Measurements from ENCODE around the gene GREB1. TPM values are rescaled to one million over a fixed set of nuclear protein-coding genes. Genes with fewer than 3 reads are reported as not detected.

The GREB1 gene
- polyA plus RNA-seq, 1 donor from 2014 or later: not detected

DNA sequence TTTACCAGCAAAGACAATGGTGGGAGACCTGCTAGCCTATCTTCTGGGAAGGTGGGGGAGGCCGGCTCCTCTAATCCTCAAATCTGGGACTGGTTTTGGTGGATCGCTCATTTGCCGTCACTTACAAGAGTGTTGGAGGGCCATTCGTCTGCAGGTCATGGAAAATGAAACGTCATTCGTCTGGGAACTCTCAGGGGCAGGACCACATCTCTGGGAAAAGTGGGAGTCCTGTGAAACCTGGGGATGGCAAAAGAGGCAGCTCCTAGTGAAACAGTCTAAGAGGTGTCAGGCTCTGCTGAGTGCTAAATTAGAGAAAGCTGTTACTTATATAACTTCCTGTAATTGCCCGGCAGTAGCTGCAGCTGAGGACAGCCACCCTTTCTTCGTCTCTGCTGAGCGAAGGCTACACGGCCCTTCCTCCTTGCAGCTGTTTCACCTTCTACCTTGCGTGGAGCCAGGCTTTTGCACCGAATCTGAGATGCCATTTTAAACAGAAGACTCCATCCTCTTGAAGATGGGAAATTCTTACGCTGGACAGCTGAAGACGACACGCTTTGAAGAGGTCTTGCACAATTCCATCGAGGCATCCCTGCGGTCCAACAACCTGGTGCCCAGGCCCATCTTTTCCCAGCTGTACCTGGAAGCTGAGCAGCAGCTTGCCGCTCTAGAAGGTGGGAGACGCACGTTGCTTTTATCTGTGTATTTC is 22.4 kb downstream of the GREB1 start:
- H3K27me3 Mint-ChIP-seq: peaks cover 15% of the 10 kb centered on the region
- H3K9me3 Mint-ChIP-seq: no peaks in the 10 kb centered on the region
- H3K27ac Mint-ChIP-seq: no peak overlapping the region
- H3K36me3 Mint-ChIP-seq: no peaks in the 10 kb centered on the region
- H3K4me1 Mint-ChIP-seq: peaks cover 0 to 5% (median 0%) of the 10 kb centered on the region in 3 donors
- H3K4me3 Mint-ChIP-seq: no peak overlapping the region

- peaks cover 15% of the 10 kb centered on the region for H3K27me3 Mint-ChIP-seq
- peaks cover 0 to 3% (median 0%) of the 10 kb centered on the region in 3 donors for H3K9me3 Mint-ChIP-seq
- H3K4me3 Mint-ChIP-seq: no peak overlapping the region
- peaks cover 0 to 5% (median 0%) of the 10 kb centered on the region in 3 donors for H3K4me1 Mint-ChIP-seq
- no peaks in the 10 kb centered on the region for H3K36me3 Mint-ChIP-seq
- no peak overlapping the region for H3K27ac Mint-ChIP-seq
These were observed 24.5 kb downstream of the GREB1 start for GRCh38 chr2:11558214-11558886.

DNA sequence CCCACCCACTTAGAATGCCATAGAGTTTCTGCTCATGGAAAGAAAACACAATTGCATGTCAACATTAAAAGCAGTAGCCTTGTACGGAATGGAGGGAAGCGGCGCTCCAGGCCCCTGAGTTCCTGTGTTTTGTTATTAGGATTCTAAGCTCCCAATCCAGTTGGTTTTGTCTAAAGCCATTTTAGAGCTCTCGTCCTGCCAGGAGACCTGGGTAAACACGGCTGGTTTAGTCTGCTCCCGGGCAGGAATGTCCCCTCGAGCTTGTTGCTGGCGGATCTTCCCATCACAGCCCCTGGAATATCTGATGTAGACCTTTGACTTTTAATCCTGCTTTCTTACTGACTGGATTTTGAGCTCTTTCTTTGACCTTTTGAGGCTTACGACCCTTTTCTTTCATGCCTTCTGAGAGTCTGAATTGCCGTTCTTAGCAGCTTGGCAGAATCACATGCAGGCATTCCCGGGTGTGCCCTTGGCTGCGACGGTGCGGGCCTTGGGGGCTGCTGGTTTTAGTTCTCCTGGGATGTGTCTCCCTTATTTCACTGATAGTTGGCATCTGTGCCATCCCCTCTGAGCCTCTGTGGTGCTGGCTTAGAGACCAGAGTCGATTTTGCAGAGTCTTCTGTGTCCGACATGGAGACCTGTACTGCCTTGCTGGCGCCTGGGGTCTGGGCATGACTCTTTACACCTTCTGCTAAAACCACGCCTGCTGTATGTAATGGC is 25.4 kb downstream of the GREB1 start:
- Mint-ChIP-seq H3K27me3 (peaks cover 10% of the 10 kb centered on the region), H3K4me1 (peaks cover 0 to 3% (median 0%) of the 10 kb centered on the region in 3 donors), H3K4me3 (no peak overlapping the region), H3K9me3 (peaks cover 0 to 3% (median 0%) of the 10 kb centered on the region in 3 donors), H3K36me3 (no peaks in the 10 kb centered on the region), H3K27ac (no peak overlapping the region)

DNA sequence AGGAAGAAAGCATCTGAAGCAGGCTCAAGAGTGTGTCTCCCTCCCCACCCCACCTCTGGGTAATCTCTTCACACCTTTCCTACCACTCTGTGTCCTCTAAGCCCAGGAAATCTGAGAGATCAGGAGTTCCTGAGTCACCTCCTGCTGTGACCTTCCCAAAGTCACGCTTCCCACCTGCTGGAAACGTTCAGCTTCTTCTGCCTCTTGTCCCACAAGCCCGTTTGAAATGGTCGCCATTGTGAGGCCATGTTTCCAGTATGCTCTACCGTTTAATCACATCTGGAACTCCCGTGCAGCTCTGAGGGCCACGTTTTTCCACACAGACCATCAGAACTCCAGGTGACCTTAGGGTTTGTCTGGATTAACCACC is 25.9 kb downstream of the GREB1 start:
- H3K27me3 Mint-ChIP-seq: peaks cover 7% of the 10 kb centered on the region
- peaks cover 0 to 3% (median 0%) of the 10 kb centered on the region in 3 donors for H3K9me3 Mint-ChIP-seq
- no peak overlapping the region for H3K27ac Mint-ChIP-seq
- no peak overlapping the region for H3K4me3 Mint-ChIP-seq
- no peaks in the 10 kb centered on the region for H3K4me1 Mint-ChIP-seq
- no peaks in the 10 kb centered on the region for H3K36me3 Mint-ChIP-seq

DNA sequence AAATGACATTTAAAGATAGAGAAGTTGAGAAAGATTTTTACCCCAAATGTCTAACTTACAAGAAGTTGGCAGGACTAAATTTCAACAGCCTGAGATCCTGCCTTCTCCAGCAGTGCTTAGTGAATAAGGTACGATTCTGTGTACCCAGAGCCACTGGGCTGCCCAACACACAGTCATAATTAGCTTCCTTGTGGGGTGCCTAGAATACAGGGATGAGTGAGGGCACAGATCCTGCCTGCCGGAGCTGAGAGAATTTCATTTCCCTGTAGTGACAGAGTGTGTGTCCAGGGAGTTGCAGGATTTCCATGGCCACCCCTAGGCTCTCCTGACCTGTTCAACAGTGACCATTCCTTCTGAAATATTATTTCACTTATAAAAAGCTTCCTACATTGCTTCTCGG is 27.0 kb downstream of the GREB1 start:
- peaks cover 0 to 3% (median 0%) of the 10 kb centered on the region in 3 donors for H3K9me3 Mint-ChIP-seq
- no peak overlapping the region for H3K4me3 Mint-ChIP-seq
- peaks cover 3% of the 10 kb centered on the region for H3K27me3 Mint-ChIP-seq
- no peaks in the 10 kb centered on the region for H3K36me3 Mint-ChIP-seq
- H3K27ac Mint-ChIP-seq: no peak overlapping the region
- H3K4me1 Mint-ChIP-seq: no peaks in the 10 kb centered on the region

DNA sequence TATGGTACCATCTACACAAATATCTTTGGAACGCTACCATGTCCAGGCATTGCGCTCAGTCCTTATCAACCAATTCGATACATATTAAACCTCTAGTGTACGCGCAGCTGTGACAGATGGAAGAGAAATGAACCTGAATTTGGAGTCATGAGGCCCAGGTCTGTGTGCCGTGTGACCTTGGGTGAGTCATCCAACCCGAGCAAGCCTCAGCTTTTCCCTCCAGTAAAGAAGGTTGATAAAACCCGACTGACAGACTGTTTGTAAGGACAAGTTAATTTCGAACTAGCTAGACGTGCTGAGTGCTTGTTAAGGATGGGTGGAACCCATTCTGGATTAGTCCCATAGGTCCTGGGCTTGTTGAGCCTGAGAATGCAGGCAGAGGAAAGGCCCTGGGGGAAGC is 28.2 kb downstream of the GREB1 start:
- Mint-ChIP-seq H3K4me3 (no peak overlapping the region), H3K36me3 (no peaks in the 10 kb centered on the region), H3K9me3 (peaks cover 0 to 3% (median 0%) of the 10 kb centered on the region in 3 donors), H3K27ac (no peak overlapping the region), H3K4me1 (no peaks in the 10 kb centered on the region), H3K27me3 (no peaks in the 10 kb centered on the region)

DNA sequence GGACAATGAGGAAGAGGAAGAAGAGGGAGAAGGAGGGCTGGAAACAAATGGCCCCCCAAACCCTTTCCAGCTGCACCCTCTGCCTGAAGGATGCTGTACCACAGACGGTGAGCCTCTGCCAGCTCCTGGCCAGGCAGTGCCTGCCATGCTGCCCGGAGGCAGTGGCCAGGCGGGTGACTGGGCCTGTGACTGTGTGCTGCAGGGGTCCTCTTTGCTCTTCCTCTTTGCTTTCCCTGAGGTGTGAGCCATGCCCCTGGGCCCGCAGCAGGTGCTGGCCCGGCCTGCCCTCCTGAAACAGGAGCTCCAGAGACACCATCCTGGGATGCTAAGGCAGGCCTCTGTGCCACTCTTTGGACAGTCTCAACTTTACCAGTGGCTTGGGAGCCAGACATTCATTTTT is 28.6 kb downstream of the GREB1 start:
- Mint-ChIP-seq H3K27ac (no peak overlapping the region), H3K4me1 (no peaks in the 10 kb centered on the region), H3K4me3 (no peak overlapping the region), H3K9me3 (peaks cover 0 to 3% (median 0%) of the 10 kb centered on the region in 3 donors), H3K36me3 (no peaks in the 10 kb centered on the region), H3K27me3 (no peaks in the 10 kb centered on the region)

- Mint-ChIP-seq H3K4me3 (no peak overlapping the region), H3K9me3 (peaks cover 0 to 3% (median 0%) of the 10 kb centered on the region in 3 donors), H3K27me3 (no peaks in the 10 kb centered on the region), H3K27ac (no peak overlapping the region), H3K4me1 (no peaks in the 10 kb centered on the region), H3K36me3 (no peaks in the 10 kb centered on the region)
These were observed 30.2 kb downstream of the GREB1 start for GRCh38 chr2:11563784-11564666.

GRCh38 chr2:11564816-11565567 is 31.1 kb downstream of the GREB1 start:
- H3K4me1 Mint-ChIP-seq: no peaks in the 10 kb centered on the region
- H3K27me3 Mint-ChIP-seq: no peaks in the 10 kb centered on the region
- H3K4me3 Mint-ChIP-seq: no peak overlapping the region
- no peak overlapping the region for H3K27ac Mint-ChIP-seq
- H3K36me3 Mint-ChIP-seq: no peaks in the 10 kb centered on the region
- peaks cover 0 to 3% (median 0%) of the 10 kb centered on the region in 3 donors for H3K9me3 Mint-ChIP-seq

DNA sequence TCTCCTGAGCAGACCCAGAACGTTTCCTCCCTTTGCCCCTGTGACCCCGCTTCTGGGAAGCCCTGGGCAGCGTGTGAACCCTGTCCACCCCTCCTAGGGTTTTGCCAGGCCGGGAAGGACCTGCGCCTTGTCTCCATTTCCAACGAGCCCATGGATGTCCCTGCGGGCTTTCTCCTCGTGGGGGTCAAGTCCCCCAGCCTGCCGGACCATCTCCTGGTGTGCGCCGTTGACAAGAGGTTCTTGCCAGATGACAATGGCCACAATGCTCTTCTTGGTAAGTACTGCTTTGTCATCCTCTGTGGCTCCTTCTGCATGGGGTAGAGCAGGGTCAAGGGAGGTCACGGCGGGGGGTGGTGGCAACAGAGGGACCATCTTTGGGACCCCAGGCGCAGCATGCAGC is 32.5 kb downstream of the GREB1 start:
- Mint-ChIP-seq H3K4me3 (no peak overlapping the region), H3K36me3 (peaks cover 1% of the 10 kb centered on the region), H3K27ac (no peak overlapping the region), H3K9me3 (peaks cover 0 to 3% (median 0%) of the 10 kb centered on the region in 3 donors), H3K27me3 (no peaks in the 10 kb centered on the region), H3K4me1 (no peaks in the 10 kb centered on the region)

DNA sequence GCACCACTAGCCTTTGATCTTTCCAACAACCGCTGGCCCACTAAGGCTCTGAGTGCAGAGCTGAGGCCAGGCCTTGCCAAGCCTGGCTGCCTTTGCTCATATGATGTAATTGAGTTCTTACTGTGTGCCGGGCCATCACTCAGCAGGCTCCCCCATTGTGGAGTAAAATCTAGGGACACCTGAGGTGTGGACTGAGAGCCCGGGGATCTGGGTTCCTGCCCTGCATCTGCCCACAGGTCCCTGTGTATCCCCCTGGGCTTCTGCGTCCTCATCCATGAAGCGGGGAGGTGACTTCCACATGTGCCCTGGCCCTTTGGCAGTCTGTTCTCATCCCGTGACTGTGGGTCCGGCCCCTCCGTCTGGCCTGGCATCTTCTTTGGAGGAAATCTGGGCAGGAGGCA is 33.8 kb downstream of the GREB1 start:
- Mint-ChIP-seq H3K36me3 (peaks cover 1% of the 10 kb centered on the region), H3K27ac (no peak overlapping the region), H3K27me3 (peaks cover 2% of the 10 kb centered on the region), H3K4me1 (no peaks in the 10 kb centered on the region), H3K4me3 (no peak overlapping the region), H3K9me3 (no peaks in the 10 kb centered on the region)

DNA sequence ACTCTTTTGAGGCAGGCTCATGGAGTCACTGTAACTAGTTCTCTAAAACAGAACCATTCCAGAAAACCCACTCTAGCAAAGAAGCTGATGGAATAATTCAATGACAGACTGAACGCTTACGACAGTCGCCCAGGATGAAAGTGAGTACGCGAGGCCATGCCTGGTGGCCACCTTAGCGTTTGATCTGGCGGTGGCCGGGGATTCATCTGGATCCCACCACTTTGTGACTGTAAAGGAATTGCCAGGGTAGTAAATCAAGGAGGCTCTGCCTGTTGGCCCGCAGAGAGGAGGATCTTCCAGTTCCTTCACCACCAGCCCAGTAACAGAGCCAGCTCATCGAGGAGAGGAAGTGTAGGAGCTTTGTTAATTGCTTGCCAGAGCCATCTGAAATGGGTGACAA is 34.6 kb downstream of the GREB1 start:
- H3K4me1 Mint-ChIP-seq: no peaks in the 10 kb centered on the region
- H3K27me3 Mint-ChIP-seq: peaks cover 2% of the 10 kb centered on the region
- H3K4me3 Mint-ChIP-seq: no peak overlapping the region
- no peak overlapping the region for H3K27ac Mint-ChIP-seq
- H3K36me3 Mint-ChIP-seq: peaks cover 1% of the 10 kb centered on the region
- no peaks in the 10 kb centered on the region for H3K9me3 Mint-ChIP-seq

GRCh38 chr2:11569636-11570035 is 35.8 kb downstream of the GREB1 start:
- H3K4me3 Mint-ChIP-seq: no peak overlapping the region
- H3K4me1 Mint-ChIP-seq: no peaks in the 10 kb centered on the region
- no peaks in the 10 kb centered on the region for H3K9me3 Mint-ChIP-seq
- H3K27ac Mint-ChIP-seq: no peak overlapping the region
- peaks cover 2% of the 10 kb centered on the region for H3K27me3 Mint-ChIP-seq
- peaks cover 1% of the 10 kb centered on the region for H3K36me3 Mint-ChIP-seq

GRCh38 chr2:11571170-11571569 is 37.3 kb downstream of the GREB1 start:
- H3K27me3 Mint-ChIP-seq: peaks cover 2% of the 10 kb centered on the region
- peaks cover 1% of the 10 kb centered on the region for H3K36me3 Mint-ChIP-seq
- H3K27ac Mint-ChIP-seq: no peak overlapping the region
- no peak overlapping the region for H3K4me3 Mint-ChIP-seq
- H3K9me3 Mint-ChIP-seq: no peaks in the 10 kb centered on the region
- H3K4me1 Mint-ChIP-seq: no peaks in the 10 kb centered on the region

All from IgD-negative memory B cell (primary cell).